B cell (primary cell): ENCODE data around the gene TEKT2. TPM values are rescaled to one million over a fixed set of nuclear protein-coding genes. Genes with fewer than 3 reads are reported as not detected.

Source experiments
- ATAC-seq: fragments of 200-7000 bp; cut with Tn5 transposase; one replicate; pipeline ENCODE4 v1.10.0; 2021; ENCODE audit warnings: low read depth, mild to moderate bottlenecking, moderate number of reproducible peaks, moderate library complexity
- CTCF ChIA-PET: fragments of 350-600 bp; sonication (Branson Sonifier 250); formaldehyde crosslinking; loops from one replicate; lab custom pipeline; 2021; ENCODE audit warnings: antibody characterized with exemption, inconsistent platforms; lab: Charles Lee
- POLR2A ChIA-PET: fragments of 350-600 bp; sonication (Branson Sonifier 250); formaldehyde crosslinking; loops from one replicate; lab custom pipeline; 2021; ENCODE audit warnings: antibody characterized with exemption; lab: Charles Lee
- DNase-seq: peaks from one replicate; pipeline ENCODE4 v3.0.0; 2013
- H2AFZ ChIP-seq: 2 replicates; pipeline ENCODE4 v1.6.1; 2012; ENCODE audit warnings: mild to moderate bottlenecking, low read depth, low read length; ENCODE audit not compliant: insufficient read depth, poor library complexity, severe bottlenecking
- H3K27ac ChIP-seq, 2 donors: 1 replicate in 1 of 2; 2 replicates in 1 of 2; pipeline ENCODE4 v1.5.1; 2012 to 2013; ENCODE audit warnings: low read length in 2 of 2, mild to moderate bottlenecking in 2 of 2, moderate library complexity in 1 of 2
- H3K27me3 ChIP-seq, 4 experiments: fragments of 200-600 bp in 1 of 4; sonication (generic) in 1 of 4; replicated peaks in 1 of 4; 1 replicate in 2 of 4; 2 replicates in 2 of 4; pipeline versions ENCODE4 v1.6.1 to v1.7.0; 2013 to 2016; ENCODE audit warnings: low read length in 3 of 4, mild to moderate bottlenecking in 2 of 4, mixed read lengths in 1 of 4, moderate library complexity in 1 of 4; ENCODE audit not compliant: insufficient read depth in 4 of 4, control insufficient read depth in 3 of 4; ENCODE audit errors: control extremely low read depth in 1 of 4
- H3K36me3 ChIP-seq, 2 experiments: replicated peaks in 1 of 2; 1 replicate in 1 of 2; 2 replicates in 1 of 2; pipeline versions ENCODE4 v1.6.1 to v1.7.1; 2013; ENCODE audit warnings: low read length in 1 of 2; ENCODE audit not compliant: insufficient read depth in 2 of 2, control insufficient read depth in 1 of 2; ENCODE audit errors: control extremely low read depth in 1 of 2, extremely low read depth in 1 of 2
- H3K4me1 ChIP-seq, 2 donors: fragments of 200-600 bp in 1 of 2; sonication (generic) in 1 of 2; 1 replicate in 1 of 2; 2 replicates in 1 of 2; pipeline versions ENCODE4 v1.5.1 to v1.6.1; 2013 to 2017; ENCODE audit warnings: low read length in 2 of 2; ENCODE audit not compliant: control insufficient read depth in 2 of 2, insufficient read depth in 2 of 2
- H3K4me2 ChIP-seq: replicated peaks from 2 replicates; pipeline ENCODE3; 2012; ENCODE audit warnings: mild to moderate bottlenecking, low read depth, low read length; ENCODE audit not compliant: poor library complexity, severe bottlenecking
- H3K4me3 ChIP-seq, 5 experiments: fragments of 200-600 bp in 1 of 5; sonication (generic) in 1 of 5; 1 replicate in 3 of 5; 2 replicates in 2 of 5; pipeline versions ENCODE4 v1.5.1 to v1.7.0; 2011 to 2016; ENCODE audit warnings: low read length in 4 of 5, mild to moderate bottlenecking in 4 of 5, low read depth in 2 of 5, control low read depth in 1 of 5, moderate library complexity in 1 of 5; ENCODE audit not compliant: insufficient read depth in 1 of 5; ENCODE audit errors: control extremely low read depth in 1 of 5, extremely low read depth in 1 of 5
- H3K79me2 ChIP-seq: fragments of 200-600 bp; sonication (generic); one replicate; pipeline ENCODE4 v1.6.0; 2016; ENCODE audit warnings: low read length; ENCODE audit not compliant: control insufficient read depth, insufficient read depth
- H3K9ac ChIP-seq: fragments of 200-600 bp; sonication (generic); 2 replicates; pipeline ENCODE4 v1.6.1; 2017; ENCODE audit warnings: mild to moderate bottlenecking, low read length, moderate library complexity
- H3K9me3 ChIP-seq, 3 donors: one replicate each; pipeline versions ENCODE4 v1.6.1 to v1.7.1; 2013; ENCODE audit warnings: low read length in 2 of 3; ENCODE audit not compliant: control insufficient read depth in 2 of 3, insufficient read depth in 1 of 3; ENCODE audit errors: control extremely low read depth in 1 of 3
- H4K20me1 ChIP-seq: 2 replicates; pipeline ENCODE4 v1.6.0; 2012; ENCODE audit warnings: mild to moderate bottlenecking, low read length; ENCODE audit not compliant: insufficient read depth, control insufficient read depth, poor library complexity, severe bottlenecking
- H3K27ac Mint-ChIP-seq: one replicate; pipeline ENCODE4 v1.8.0; 2021; ENCODE audit warnings: mixed read lengths
- H3K27me3 Mint-ChIP-seq: one replicate; pipeline ENCODE4 v1.8.0; 2021; ENCODE audit warnings: mixed read lengths
- H3K4me1 Mint-ChIP-seq: one replicate; pipeline ENCODE4 v1.8.0; 2021; ENCODE audit warnings: mixed read lengths
- H3K4me3 Mint-ChIP-seq: one replicate; pipeline ENCODE4 v1.8.0; 2021; ENCODE audit warnings: mixed read lengths
- H3K9me3 Mint-ChIP-seq: one replicate; pipeline ENCODE4 v1.8.0; 2022; ENCODE audit warnings: mixed read lengths; ENCODE audit not compliant: insufficient read depth
- EZH2 ChIP-seq: IDR thresholded peaks from 2 replicates; pipeline ENCODE4 v1.6.1; 2012; ENCODE audit warnings: borderline replicate concordance, low read depth, mild to moderate bottlenecking, moderate library complexity, low read length; ENCODE audit not compliant: insufficient read depth, poor library complexity, severe bottlenecking
- WGBS: methylation state at CpG from one replicate; pipeline ENCODE4 v1.1.5; 2013; ENCODE audit warnings: missing lambda C conversion rate; ENCODE audit not compliant: insufficient coverage; 5-methylcytosine and 5-hydroxymethylcytosine counted together
- intact Hi-C: fragments of 100-400 bp; cut with micrococcal nuclease; formaldehyde crosslinking; loops from one replicate; pipeline ENCODE4 v1.10.0; 2022
- polyA plus RNA-seq: library from polyadenylated mRNA; depleted of rRNA; stranded (reverse); fragments of >200 nt; gene quantifications from 2 replicates; pipeline ENCODE4 v1.2.3, GENCODE V29; 2012
- total RNA-seq, 2 donors: library from RNA; stranded (reverse); fragments of 120-200 nt in 1 of 2; gene quantifications; 1 replicate in 1 of 2; 2 replicates in 1 of 2; pipeline versions ENCODE4 v1.2.3 to v1.2.4, GENCODE V29; 2013 to 2022
- TF ChIP-seq, protein P1 (sequence below): fragments of 200-600 bp; IDR thresholded peaks from one replicate; pipeline ENCODE4 v1.8.0; 2022; ENCODE audit warnings: antibody characterized with exemption, mild to moderate bottlenecking

TEKT2 gene
- total and polyA plus RNA-seq, 2 donors (not counting 1 experiment from before 2014, with no cell fraction given) = not detected

DNA sequence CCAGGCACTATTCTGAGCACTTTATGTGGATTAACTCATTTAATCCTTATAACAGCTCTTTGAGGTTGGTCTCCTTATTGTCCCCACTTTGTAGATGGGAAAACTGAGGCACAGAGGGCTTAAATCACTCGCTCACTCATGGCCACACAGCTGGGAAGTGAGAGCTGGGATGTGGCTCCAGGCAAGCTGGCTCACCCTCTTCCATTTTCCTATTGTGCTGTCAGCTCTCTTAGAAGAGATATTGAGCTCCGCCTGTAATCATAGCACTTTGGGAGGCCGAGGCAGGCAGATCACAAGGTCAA lies 45.0 kb downstream of the TEKT2 start:
- H4K20me1 ChIP-seq = no peaks in the 10 kb centered on the region
- peaks cover 0 to 17% (median 2%) of the 10 kb centered on the region in 4 experiments for H3K27me3 ChIP-seq
- H3K4me1 Mint-ChIP-seq = peaks cover 16% of the 10 kb centered on the region
- H3K9me3 ChIP-seq = no peaks in the 10 kb centered on the region
- H3K27ac Mint-ChIP-seq = no peak overlapping the region
- ATAC-seq (no peak), DNase-seq (no peak)
- H3K9me3 Mint-ChIP-seq = no peaks in the 10 kb centered on the region
- no peak overlapping the region for H3K9ac ChIP-seq
- no peak overlapping the region for H3K4me2 ChIP-seq
- H3K4me3 ChIP-seq = no peak overlapping the region
- TF ChIP-seq EZH2 = no peak
- TF ChIP-seq, protein P1, sequence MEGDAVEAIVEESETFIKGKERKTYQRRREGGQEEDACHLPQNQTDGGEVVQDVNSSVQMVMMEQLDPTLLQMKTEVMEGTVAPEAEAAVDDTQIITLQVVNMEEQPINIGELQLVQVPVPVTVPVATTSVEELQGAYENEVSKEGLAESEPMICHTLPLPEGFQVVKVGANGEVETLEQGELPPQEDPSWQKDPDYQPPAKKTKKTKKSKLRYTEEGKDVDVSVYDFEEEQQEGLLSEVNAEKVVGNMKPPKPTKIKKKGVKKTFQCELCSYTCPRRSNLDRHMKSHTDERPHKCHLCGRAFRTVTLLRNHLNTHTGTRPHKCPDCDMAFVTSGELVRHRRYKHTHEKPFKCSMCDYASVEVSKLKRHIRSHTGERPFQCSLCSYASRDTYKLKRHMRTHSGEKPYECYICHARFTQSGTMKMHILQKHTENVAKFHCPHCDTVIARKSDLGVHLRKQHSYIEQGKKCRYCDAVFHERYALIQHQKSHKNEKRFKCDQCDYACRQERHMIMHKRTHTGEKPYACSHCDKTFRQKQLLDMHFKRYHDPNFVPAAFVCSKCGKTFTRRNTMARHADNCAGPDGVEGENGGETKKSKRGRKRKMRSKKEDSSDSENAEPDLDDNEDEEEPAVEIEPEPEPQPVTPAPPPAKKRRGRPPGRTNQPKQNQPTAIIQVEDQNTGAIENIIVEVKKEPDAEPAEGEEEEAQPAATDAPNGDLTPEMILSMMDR = no peak
- H3K4me1 ChIP-seq = peaks cover 13 to 14% of the 10 kb centered on the region in 2 donors
- H2AFZ ChIP-seq = no peak overlapping the region
- no peaks in the 10 kb centered on the region for H3K79me2 ChIP-seq
- ChIA-PET CTCF (no interaction called here), POLR2A (interaction anchor here (0.7 kb wide), 1 partner anchor 234 kb away, joined by 3 read pairs; no protein-coding TSS in a partner anchor)
- no peaks in the 10 kb centered on the region for H3K36me3 ChIP-seq
- no peak overlapping the region for H3K4me3 Mint-ChIP-seq
- peaks cover 4% of the 10 kb centered on the region for H3K27me3 Mint-ChIP-seq
- WGBS = 100% methylated on average over 1 of the region's 3 CpGs
- no peak overlapping the region for H3K27ac ChIP-seq
- intact Hi-C loops = no loop called here

- no peaks in the 10 kb centered on the region for H3K9me3 ChIP-seq
- no peak overlapping the region for H3K4me3 ChIP-seq
- no peak overlapping the region for H3K9ac ChIP-seq
- H3K27me3 Mint-ChIP-seq = no peaks in the 10 kb centered on the region
- no peaks in the 10 kb centered on the region for H3K27me3 ChIP-seq
- no peak for ATAC-seq
- no peak for TF ChIP-seq EZH2
- TF ChIP-seq, protein P1 = no peak
- H4K20me1 ChIP-seq = no peaks in the 10 kb centered on the region
- H3K79me2 ChIP-seq = no peaks in the 10 kb centered on the region
- H3K9me3 Mint-ChIP-seq = no peaks in the 10 kb centered on the region
- intact Hi-C loops = no loop called here
- H3K4me3 Mint-ChIP-seq = no peak overlapping the region
- 71% methylated on average over 3 of the region's 3 CpGs for WGBS
- H3K36me3 ChIP-seq = peaks cover 0 to 11% of the 10 kb centered on the region in 2 experiments
- ChIA-PET CTCF (interaction anchor here (0.9 to 4.3 kb wide), 3 partner anchors 31 to 55 kb away, joined by 3 to 58 read pairs (median 3); no protein-coding TSS in a partner anchor), POLR2A (no interaction called here)
- H2AFZ ChIP-seq = no peak overlapping the region
- H3K4me1 ChIP-seq = no peaks in the 10 kb centered on the region
- H3K4me1 Mint-ChIP-seq = no peaks in the 10 kb centered on the region
- DNase-seq = no peak
- H3K4me2 ChIP-seq = no peak overlapping the region
- H3K27ac Mint-ChIP-seq = no peak overlapping the region
- H3K27ac ChIP-seq = no peak overlapping the region
These were observed 48.1 kb downstream of the TEKT2 start for GRCh38 chr1:36132029-36132428.
